ENCODE results near the gene CACNA1S. TPM values are rescaled to one million over a fixed set of nuclear protein-coding genes. Genes with fewer than 3 reads are reported as not detected.
A peak's percentile ranks its signal among the peaks of the same experiment; 100 is the strongest.

Gene CACNA1S
- total RNA-seq, 1 donor from 2014 or later, result not detected

GRCh38 chr1:201062511-201063091 lies 49.6 kb downstream of the CACNA1S start:
- DNase-seq (ENCODE audit: low spot score), result no peak

- no peak for DNase-seq (ENCODE audit: low spot score)
These were observed 50.3 kb downstream of the CACNA1S start for GRCh38 chr1:201061886-201062285.

- DNase-seq (ENCODE audit: low spot score), result no peak
These were observed 51.2 kb downstream of the CACNA1S start for GRCh38 chr1:201061049-201061448.

- DNase-seq (ENCODE audit: low spot score), result no peak
These were observed 51.6 kb downstream of the CACNA1S start for GRCh38 chr1:201060586-201060985.

- DNase-seq (ENCODE audit: low spot score), result no peak
These were observed 52.2 kb downstream of the CACNA1S start for GRCh38 chr1:201059871-201060555.

GRCh38 chr1:201059401-201059800 lies 52.8 kb downstream of the CACNA1S start:
- no peak for DNase-seq (ENCODE audit: low spot score)

GRCh38 chr1:201054091-201054543 lies 58.1 kb downstream of the CACNA1S start:
- DNase-seq (ENCODE audit: low spot score), result no peak

- no peak for DNase-seq (ENCODE audit: low spot score)
These were observed 58.9 kb downstream of the CACNA1S start for GRCh38 chr1:201053155-201053860.

GRCh38 chr1:201051399-201051798 lies 60.8 kb downstream of the CACNA1S start:
- no peak for DNase-seq (ENCODE audit: low spot score)

GRCh38 chr1:201050515-201051277 lies 61.5 kb downstream of the CACNA1S start:
- no peak for DNase-seq (ENCODE audit: low spot score)

- DNase-seq (ENCODE audit: low spot score), result no peak
These were observed 62.9 kb downstream of the CACNA1S start for GRCh38 chr1:201049248-201049831.

- no peak for DNase-seq (ENCODE audit: low spot score)
These were observed 63.7 kb downstream of the CACNA1S start for GRCh38 chr1:201048521-201048920.

- DNase-seq (ENCODE audit: low spot score), result no peak
These were observed 68.1 kb downstream of the CACNA1S start for GRCh38 chr1:201044119-201044518.

GRCh38 chr1:201042779-201043461 lies 69.3 kb downstream of the CACNA1S start:
- peak; percentile 76 for DNase-seq (ENCODE audit: low spot score)

- DNase-seq (ENCODE audit: low spot score), result no peak
These were observed 71.2 kb downstream of the CACNA1S start for GRCh38 chr1:201041011-201041410.

- DNase-seq (ENCODE audit: low spot score), result no peak
These were observed 72.3 kb downstream of the CACNA1S start for GRCh38 chr1:201039876-201040275.

GRCh38 chr1:201039418-201039817 lies 72.8 kb downstream of the CACNA1S start:
- no peak for DNase-seq (ENCODE audit: low spot score)

GRCh38 chr1:201038186-201038876 lies 73.9 kb downstream of the CACNA1S start:
- no peak for DNase-seq (ENCODE audit: low spot score)

- no peak for DNase-seq (ENCODE audit: low spot score)
These were observed 75.9 kb downstream of the CACNA1S start for GRCh38 chr1:201036188-201036842.

GRCh38 chr1:201034671-201035070 lies 77.6 kb downstream of the CACNA1S start:
- DNase-seq (ENCODE audit: low spot score), result no peak

Data from ureter (tissue), 1 donor.